H1 (cell line): ENCODE data around the gene MAPRE2. TPM values are rescaled to one million over a fixed set of nuclear protein-coding genes. Genes with fewer than 3 reads are reported as not detected.

ENCODE experiments used
- CHD7 ChIP-seq: fragments of 300-600 bp; sonication (generic); IDR thresholded peaks from 2 replicates; pipeline ENCODE4 v1.7.1; 2012; ENCODE audit warnings: low read length, moderate library complexity, mild to moderate bottlenecking, inconsistent platforms; ENCODE audit not compliant: insufficient replicate concordance
- RXRA ChIP-seq: IDR thresholded peaks from 2 replicates; pipeline ENCODE4 v1.6.1; 2011; ENCODE audit warnings: low read depth, mild to moderate bottlenecking, low read length, moderate library complexity; ENCODE audit not compliant: insufficient read depth
- TEAD4 ChIP-seq: IDR thresholded peaks from 2 replicates; pipeline ENCODE4 v1.6.1; 2012; ENCODE audit warnings: low read depth, low read length, inconsistent platforms, mixed read lengths
- polyA plus RNA-seq, 7 experiments: library from polyadenylated mRNA; depleted of rRNA in 3 of 7; stranded (reverse) in 5 of 7; unstranded in 2 of 7; fragments of >200 nt in 5 of 7; fragments of 200-250 nt in 2 of 7; gene quantifications; 1 replicate in 5 of 7; 2 replicates in 1 of 7; 4 replicates in 1 of 7; pipeline versions ENCODE4 v1.2.1 to v1.2.3, GENCODE V29; 2011 to 2013; ENCODE audit warnings: missing spikeins in 2 of 7, mixed read lengths in 2 of 7
- total RNA-seq: library from RNA; stranded (reverse); fragmentation: NEBNext Ultra II Directional; extraction: Animal tissue kit (Norgen Biotek cat#: 25700); gene quantifications from 2 replicates; pipeline ENCODE4 v1.2.1, GENCODE V29; 2021

MAPRE2 gene
- total and polyA plus RNA-seq, 2 of the 8 experiments (the other 6 are each of a cell fraction or from before 2014, with no cell fraction given) = 32.6 to 33.1 TPM

GRCh38 chr18:35161934-35162333 lies 120.7 kb downstream of the MAPRE2 start (continued):
- no peak for TF ChIP-seq CHD7
- no peak for TF ChIP-seq TEAD4
- no peak for TF ChIP-seq RXRA
